KG1 (cell line): ENCODE measurements around the gene POP4.

Source experiments
- DNase-seq: peaks from one replicate; lab custom pipeline; 2025; lab: John Stamatoyannopoulos, UW

POP4 gene

DNA sequence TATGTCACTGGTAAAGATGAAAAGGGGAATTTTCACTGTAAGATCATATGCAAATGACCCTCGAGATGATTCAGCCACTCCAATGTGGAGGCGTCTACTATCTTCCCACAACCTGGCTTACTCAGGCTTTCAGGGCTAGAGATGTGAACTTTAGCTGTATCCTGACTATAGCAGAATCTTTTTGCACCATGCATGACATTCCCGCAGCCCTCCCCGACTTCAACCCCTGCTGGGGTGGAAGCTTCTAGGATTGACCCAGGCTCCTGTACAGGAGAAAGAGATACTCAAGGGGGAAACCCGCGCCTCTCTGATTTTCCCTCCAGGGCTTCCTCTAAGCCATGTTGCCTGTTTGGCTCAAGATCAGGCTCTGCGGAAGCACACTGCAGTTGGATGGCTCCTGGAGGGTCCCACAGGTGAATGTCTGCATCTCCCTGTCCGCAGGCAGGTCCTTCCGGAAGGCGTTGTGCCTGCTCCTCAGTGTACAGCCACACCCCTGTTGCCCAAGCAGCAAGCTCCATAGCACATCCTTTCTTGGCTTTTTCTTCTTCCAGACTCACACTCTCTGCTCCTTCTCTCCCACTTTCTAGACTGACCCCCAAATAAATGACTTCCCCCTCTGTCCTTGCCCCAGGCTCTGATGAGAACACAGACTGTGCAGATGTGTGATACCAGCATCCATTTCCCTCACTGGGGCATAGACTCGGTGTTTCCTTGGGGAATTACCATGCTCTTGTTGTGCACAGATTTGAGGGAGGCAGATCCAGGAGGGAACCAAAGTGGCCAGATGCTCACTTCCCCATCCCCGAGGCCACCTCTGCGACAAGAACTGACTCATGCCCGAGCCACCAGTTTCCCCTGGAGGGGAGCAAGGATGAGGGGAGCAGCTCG, 29.1 kb upstream of the POP4 start:
- DNase-seq: no peak

DNA sequence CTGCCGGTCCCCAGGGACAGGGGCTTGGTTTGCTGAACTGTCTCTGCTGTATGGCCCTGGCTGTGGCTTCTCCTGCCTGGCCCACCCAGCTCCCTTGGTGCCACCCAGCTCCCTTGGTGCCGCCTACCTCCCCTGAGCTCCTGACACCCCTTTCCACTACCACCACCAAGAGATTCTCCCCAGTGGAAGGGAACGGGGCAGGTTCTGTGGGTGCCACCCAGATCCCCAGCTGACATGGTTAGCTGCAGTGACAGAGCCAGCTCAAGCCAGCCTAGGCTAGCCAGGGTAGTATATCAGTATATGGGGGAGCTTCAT, 28.5 kb upstream of the POP4 start:
- no peak for DNase-seq

DNA sequence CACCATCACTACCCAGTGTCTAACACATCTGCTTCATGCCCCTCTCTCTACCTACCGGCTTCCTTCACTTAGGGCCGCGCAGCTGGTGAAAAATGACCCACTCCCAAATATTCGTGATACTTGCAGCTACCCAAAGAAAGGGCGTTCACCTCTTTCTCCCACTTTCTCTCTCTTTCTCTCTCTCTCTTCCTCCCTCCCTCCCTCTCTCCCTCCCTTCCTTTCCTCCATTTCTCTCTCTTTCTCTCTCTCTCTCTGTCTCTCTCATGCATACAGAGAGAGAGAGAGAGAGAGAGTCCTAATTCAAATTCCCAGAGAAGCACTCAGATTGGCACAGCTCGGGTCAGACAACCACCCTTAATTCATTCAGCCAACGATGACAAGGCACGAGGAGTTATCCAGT, 27.7 kb upstream of the POP4 start:
- no peak for DNase-seq

DNA sequence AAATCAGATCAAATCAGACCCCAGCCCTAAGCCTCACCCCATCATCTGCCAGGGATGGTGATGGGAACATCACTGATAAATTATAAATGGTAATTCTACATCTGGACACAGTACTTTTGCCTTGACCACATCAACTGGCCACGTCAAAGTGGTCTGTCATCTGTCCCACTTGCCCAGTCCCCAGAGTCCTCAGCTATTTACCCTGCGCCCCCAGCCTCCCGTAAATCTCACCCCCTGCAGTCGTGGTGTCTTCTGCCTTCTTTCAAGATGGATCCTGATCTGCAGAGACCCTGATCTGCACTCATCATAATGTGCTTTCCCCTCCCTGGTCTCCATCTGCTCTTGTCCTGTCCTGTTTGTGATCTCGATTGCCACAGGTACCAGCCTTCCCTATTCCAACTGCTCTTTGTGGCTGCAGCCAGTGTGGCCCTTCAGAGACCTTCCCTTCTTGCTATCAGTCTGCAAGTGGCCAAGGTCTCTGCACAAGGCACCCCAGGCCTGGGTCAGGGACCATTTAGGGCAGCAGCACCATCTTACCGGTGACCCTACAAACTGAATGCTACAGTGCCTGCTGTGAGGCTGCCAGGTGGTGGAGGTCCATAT, 26.7 kb upstream of the POP4 start:
- no peak for DNase-seq

DNA sequence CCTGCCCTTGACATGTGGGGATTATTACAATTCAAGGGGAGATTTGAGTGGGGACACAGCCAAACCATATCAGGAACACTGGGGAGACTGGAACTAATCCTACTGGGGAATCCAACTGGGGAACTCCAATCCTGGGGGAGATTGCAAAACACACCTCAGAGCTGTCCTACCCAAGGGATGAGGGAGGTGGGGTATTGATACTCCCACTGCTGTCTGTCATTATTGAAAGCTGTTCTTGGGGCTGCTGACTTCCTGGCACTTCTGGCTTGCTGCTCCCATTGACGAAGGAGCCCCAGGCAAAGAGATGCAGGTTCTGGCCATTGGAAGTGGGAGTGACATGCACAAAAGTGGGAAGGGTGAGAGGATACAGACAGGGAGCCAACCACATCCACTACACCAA, 24.7 kb upstream of the POP4 start:
- no peak for DNase-seq

DNA sequence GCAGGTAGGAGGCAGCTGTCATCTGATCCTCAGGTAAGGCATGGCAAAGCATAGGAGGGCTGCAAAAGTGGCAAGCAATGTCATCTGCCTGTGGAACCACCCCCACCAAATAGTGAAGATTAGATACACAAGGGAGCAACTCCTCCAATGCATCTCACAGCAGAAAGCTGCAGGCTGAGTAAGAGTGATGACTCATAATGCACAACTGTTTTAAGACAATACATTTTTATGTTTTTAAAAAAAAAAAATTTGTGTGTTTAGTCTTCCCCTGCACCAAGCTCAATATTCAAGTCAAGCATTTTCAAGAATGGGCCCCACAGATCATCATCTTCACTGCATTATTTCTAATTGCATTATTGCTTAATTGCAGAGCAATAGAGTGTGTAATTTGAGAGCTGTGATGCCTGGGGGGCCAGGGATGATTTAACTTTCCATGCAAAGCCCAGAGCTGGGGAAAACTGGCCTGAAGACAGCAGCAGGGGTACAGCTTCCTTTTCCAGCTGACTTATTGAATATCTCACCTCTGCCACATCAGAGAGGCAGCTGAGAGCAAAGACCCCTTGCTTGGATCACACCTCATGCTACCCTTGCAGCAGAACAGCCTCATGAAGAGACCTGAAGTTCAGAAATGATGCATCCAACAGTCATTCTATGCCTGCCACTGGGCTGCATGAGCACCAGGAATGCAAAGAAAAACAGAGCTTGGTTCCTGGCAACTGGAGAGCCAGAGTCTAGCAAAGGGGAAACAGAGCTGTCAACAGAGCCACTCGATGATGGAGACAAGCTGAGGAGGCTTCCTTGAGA, 22.7 kb upstream of the POP4 start:
- DNase-seq: no peak

DNA sequence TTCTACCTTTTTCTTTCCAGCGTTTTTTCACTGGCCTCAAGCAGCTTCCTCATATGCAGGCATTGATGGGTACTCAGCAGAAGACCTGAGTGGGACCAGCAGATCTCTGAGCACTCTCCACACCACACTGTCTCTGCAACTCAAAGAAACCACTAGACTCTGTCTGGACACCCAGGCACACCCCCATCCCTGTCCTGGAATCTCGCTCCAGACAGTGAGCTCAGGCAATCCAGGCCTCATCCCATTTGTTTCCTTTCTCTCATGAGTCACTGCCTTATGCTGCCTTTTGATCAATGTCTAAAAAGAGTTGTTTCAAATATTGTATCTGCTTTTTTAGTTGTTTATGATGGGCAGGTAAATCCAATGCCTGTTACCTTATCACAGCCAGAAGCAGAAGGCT, 19.7 kb upstream of the POP4 start:
- no peak for DNase-seq

DNA sequence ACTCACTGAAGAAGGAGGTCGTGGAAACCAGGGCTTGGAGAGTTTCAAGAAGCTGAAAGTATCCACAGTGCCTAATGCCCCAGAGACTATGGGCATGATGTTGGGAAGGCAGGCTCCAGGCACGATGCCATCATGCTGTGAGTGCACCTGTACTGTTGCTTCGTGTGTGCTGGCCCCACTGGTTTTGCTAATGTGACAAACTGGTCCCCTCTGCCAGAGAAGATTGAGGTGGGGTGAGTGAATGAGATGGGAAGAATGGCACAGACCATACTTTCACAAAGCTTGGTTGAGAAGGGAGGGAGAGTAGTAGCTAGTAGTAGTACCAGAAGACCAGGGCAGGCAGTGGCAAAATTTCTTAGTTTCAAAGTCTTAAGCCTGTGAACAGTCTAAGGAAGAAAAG, 19.0 kb upstream of the POP4 start:
- no peak for DNase-seq

DNA sequence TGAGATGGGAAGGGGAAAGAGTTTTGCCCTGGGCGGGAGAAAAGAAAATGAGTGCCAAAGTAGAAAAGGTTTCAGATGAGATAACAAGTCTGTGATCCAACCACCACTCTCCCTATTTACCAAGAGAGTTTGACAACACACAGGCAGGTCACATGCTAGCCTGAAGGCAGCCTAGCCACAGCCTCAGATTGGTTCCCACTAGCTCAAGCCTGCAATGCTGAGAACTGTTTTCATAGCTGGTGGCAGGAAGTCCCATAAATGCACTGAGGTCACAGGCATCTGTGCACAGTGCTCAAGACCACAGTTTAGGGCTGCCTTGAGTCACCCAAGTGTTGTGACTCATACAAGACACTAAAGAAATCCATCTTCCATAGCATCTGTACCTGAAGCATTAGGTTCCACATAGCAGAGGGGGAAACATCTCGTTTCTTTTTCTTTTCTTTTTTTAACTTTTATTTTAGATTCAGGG, 18.5 kb upstream of the POP4 start:
- no peak for DNase-seq

DNA sequence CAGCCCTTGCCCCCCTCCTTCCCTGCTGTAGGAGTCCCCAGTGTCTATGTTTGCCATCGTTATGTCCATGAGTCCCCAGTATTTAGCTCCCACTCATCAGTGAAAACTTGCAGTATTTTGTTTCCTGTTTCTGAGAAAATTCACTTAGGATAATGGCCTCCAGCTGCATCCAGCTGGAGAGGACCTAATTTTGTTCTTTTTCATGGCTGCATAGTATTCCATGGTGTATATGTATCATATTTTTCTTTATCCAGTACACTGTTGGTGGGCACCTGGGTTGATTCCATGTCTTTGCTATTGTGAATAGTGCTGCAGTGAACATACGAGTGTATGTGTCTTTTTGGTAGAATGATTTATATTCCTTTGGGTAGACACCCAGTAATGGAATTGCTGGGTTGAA, 18.0 kb upstream of the POP4 start:
- no peak for DNase-seq

DNA sequence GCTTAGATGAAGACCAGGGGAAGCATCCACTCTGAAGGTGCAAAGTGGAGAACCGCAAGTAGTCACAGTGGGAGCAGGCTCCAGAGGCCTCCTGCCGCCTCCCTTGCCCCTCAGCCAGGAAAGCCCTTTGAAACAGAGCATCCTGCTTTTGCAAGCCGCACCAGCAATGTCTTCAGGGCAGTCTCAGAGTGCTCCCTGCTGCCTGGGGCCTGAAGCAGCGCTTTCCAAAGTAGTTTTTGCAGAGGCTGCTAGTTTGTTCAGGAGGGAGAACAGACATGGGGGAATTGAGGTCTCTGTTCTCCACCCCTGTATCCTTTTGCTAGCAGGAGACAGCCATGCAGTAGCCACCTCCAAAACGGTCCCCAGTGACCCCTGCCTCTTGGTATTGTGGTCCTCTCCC, 15.8 kb upstream of the POP4 start:
- no peak for DNase-seq

DNA sequence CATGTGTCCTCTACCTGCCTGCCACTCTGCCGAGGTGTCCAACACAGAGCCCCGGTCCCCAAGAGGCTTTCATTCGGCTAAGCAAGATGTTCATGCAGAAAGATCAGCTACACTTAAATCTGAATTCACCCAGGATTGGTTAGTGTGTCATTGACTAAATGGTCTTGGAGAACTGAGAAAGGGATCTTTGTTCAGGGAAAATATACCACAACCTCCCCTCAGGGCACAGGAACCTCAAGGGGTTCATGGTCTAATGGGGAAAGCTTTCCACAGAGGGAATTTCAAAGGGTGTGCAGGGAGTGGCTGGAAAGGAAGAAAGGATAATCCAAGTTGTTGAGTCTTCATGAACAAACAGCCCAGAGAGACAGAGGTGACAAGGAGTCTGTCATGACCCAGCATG, 14.4 kb upstream of the POP4 start:
- no peak for DNase-seq

DNA sequence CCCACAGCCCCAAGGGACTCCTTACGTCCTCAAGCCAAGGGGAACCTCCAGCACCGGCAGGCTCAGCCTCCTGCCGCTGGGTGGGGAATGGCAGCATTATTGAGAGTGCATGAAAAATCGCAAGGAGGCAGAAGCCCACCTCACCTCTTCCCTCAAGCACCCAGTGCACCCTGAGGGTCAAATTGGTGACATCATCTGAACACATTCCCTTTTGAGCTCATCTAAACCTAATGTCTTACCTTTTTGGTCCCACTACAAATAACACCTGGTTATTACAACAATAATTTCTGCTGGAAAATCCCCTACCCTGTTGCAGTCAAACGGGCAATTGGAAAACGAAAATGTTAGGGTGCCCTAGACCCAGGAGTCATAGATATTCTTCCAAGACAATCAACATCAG, 12.2 kb upstream of the POP4 start:
- no peak for DNase-seq

DNA sequence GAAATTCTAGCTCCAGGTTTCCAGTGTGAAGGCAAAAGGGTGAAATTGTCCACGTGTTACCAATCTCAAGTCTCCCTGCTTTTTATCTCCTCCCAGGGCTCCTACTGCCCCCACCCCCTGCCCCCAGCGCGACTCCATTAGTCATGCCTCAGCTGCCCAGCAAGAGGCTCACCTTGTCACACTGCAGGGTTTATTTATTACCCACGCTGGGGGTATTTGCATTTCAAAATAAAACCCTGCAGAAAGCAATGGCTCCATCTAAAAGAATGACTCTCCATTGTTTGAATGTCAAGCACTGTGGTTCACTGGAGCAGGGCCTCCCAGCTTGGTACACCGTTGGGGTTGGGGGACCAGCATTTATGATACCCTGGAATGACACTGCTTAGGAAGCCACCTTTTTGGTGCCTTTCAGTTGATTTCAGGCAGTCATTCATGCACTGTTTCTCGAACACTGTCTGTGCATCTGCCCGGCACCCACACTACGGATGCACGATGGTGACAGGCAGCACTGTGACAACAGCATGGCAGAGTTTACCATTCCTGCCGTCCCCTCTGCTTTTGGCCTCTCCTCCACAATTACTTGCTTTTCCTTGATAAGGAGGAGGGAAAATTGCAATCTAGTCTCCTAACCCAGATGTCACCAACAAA, 9.9 kb upstream of the POP4 start:
- DNase-seq: no peak

DNA sequence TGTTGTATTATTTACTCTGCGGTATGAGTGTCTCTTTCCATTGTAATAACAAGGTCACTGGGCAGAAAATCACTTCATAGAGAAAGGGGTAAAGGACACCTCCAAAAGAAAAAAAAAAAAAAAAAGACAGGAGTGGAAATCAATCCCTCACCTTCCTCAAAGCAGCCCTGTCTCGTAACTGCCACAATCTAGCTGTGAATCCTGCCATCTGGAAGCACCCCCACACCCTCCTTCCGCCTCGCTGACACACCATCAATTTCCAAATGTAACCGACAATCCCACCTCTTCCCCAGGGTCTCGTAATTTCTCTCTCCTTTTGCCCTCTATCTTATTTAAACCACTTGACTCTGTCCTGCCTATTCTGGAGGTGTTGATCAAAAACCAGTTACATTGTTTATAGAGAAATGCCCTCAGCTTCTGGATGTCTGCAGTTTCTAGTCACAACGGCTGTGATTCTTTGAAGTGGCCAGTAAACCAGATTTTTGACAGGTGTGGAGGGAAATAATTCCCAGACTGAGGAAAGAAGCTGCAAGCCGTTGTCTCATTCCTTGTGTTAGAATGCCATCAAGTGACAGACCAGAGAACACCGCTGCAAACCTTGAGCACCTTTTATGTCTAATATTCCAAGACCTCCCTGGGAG, 9.1 kb upstream of the POP4 start:
- DNase-seq: no peak

DNA sequence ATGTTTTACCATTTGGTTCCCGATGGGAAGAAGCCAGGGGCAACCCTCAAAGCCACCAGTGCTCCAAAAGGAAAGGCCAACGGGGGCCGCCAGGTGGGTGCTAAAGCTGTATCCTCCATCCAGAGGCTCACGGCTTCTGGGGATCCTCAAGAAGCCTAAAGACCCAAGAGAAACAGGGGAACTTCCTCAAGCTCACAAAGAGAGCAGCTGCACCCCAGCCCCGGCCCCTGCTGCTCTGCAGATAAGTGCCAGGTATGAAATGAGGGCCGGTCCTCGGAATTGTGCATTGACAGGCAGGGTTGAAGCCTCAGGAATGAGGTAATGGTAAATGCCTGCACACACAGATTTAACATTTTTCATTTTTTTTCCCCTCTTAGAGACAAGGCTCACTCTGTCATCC, 8.0 kb upstream of the POP4 start:
- DNase-seq: no peak

DNA sequence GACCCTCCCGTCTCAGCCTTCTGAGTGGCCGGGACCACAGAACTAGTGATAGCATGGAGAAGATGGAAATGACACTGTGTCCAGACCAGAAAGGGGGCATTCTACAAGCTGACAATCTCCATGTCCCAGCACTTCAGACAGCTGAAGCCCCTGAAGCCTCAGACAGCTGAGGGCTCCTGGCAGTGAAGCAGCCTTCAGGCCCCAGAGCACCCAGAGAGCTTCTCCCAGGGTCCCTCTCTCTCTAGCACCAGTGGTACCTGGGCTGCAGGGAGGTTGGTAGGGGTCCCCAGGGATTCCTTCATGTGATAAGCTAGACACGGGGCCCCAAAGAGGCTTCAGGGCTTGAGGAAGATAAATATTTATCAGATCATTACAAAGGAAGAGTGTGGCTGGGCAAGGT, 7.6 kb upstream of the POP4 start:
- no peak for DNase-seq

DNA sequence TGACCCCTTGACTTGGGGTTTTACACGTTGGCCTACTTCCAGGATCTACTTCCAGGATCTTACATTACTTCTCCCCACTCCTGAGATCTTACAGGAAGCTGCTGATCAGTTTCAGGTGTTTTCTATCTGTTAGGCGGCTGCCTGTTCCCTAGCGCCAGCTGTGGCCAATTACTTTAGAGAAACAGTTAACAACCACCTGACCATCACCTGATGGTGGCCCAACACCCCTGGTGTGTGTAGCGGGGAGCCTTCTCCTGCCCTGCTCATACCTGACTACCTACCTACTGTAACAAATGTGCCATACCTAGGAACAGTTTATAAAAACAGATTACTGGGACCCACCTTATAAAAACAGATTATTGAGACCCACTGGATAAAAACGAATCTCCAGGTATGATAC, 2.8 kb upstream of the POP4 start:
- DNase-seq: no peak

DNA sequence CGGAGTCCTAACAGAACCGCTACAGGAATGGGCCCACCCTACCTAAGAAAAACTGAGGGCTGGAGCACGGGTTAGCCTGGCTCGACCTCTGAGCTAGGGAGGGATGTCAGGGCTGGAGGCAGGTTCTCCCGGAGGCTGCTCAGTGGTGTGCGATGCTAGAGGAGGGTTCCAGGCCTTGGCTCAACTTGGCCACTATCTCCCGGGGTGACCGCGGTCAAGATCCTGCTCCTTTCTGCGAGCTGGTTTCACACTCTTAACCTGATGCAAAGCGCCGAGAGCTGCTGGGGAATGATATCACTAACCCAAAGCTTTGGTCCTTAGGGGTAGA, 301 bp downstream of the POP4 start:
- DNase-seq: no peak

DNA sequence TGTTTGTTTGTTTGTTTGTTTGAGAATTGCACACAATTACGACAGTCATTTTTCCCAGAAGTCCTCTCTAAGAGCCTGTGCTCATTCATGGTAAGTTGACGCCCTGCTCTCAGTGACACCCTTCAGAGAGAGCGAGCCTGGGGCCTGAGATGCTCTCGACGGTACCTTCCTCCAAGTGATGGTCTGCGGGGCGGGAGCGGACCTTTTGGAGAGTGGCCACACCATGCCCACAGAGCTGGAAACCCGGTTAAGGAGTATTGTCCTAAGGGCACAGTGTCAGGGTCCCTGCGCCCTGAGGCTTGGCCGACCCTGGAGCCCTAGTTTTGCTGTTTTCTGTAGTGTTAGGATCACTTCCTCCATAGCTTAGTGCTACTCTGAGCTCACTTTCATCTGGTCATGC, 3.6 kb downstream of the POP4 start:
- DNase-seq: no peak

DNA sequence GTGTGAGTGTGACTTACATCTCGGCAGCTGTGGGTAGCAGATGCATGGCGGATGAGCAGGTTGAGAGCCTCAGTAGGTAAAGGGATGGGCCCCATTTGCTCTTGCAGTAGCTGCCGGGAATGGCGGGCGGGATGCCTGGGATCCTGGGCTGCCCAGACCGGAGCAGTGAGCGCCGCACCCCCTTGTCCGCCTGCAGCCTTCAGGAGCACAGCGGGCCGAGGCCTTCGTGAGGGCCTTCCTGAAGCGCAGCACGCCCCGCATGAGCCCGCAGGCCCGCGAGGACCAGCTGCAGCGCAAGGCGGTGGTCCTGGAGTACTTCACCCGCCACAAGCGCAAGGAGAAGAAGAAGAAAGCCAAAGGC, 4.1 kb downstream of the POP4 start:
- no peak for DNase-seq

DNA sequence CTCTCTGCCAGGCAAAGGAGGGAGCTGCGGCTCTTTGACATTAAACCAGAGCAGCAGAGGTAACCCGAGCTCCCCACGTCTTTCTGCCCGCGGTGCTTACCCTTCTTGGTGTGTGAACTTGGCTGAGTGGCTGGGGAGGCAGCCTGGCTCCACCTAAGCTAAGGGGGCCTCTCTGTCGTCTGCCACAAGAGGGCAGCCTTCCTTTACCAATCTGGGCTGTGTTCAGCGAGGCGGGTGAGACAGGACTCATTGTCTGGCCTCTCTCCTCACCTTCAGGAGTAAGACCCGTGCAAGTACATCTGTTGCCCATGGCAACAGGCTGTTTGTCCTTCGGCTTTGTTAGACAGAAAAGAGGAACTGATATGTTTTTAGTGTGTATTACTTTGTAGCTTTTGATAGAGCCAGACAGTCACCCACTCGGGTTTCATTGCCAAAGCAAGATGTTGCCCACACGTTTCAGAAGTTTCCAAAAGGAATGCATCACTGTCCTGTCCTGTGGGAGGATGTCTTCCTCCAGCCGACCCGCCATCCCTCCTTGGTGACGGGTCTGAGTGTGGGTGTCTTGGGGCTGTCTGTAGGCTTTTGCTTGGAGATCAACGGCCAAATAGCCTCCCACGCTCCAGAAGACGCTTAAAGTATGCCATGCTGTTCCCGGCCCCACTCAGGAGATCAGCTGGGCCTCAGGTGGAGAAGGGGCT, 4.6 kb downstream of the POP4 start:
- DNase-seq: peak; percentile 35
